Measurements from ENCODE around the gene CKLF. TPM values are rescaled to one million over a fixed set of nuclear protein-coding genes. Genes with fewer than 3 reads are reported as not detected.

CKLF gene
- total RNA-seq, 4 donors from 2014 or later, result 5.8 to 8.5 (median 6.9) TPM

- Histone ChIP-seq H3K4me1 (no peaks in the 10 kb centered on the region), H3K27me3 (no peaks in the 10 kb centered on the region), H3K27ac (no peak overlapping the region), H3K9me3 (no peaks in the 10 kb centered on the region), H3K4me3 (no peak overlapping the region), H3K36me3 (peaks cover 0 to 7% of the 10 kb centered on the region in 2 donors)
- ATAC-seq (no peak), DNase-seq (no peak)
- in situ Hi-C loops (cut with MboI; ENCODE audit: low sequenced_read_pairs in 4 of 4) (no loop called here), intact Hi-C loops (cut with DNase I; ENCODE audit: low total_unique reads) (no loop called here)
- TF ChIP-seq CTCF (IDR thresholded peaks at IDR 0.05 in 4 of 5, conservative IDR thresholded peaks at IDR 0.05 in 1 of 5), result no peak
- no peak for TF ChIP-seq POLR2A (IDR thresholded peaks at IDR 0.05)
Observed at GRCh38 chr16:66568355-66568754, 16.0 kb downstream of the CKLF start.

GRCh38 chr16:66569131-66569530 is 16.8 kb downstream of the CKLF start:
- intact Hi-C loops (cut with DNase I; ENCODE audit: low total_unique reads) (no loop called here), in situ Hi-C loops (cut with MboI; ENCODE audit: low sequenced_read_pairs in 4 of 4) (no loop called here)
- H3K27me3 ChIP-seq, result no peaks in the 10 kb centered on the region
- no peak overlapping the region for H3K27ac ChIP-seq
- H3K4me1 ChIP-seq, result no peaks in the 10 kb centered on the region
- ATAC-seq (no peak), DNase-seq (no peak)
- peaks cover 0 to 7% of the 10 kb centered on the region in 2 donors for H3K36me3 ChIP-seq
- H3K4me3 ChIP-seq, result no peak overlapping the region
- no peak for TF ChIP-seq POLR2A (IDR thresholded peaks at IDR 0.05)
- no peak for TF ChIP-seq CTCF (IDR thresholded peaks at IDR 0.05 in 4 of 5, conservative IDR thresholded peaks at IDR 0.05 in 1 of 5)
- H3K9me3 ChIP-seq, result no peaks in the 10 kb centered on the region

GRCh38 chr16:66569827-66570405 is 17.5 kb downstream of the CKLF start:
- intact Hi-C loops (cut with DNase I; ENCODE audit: low total_unique reads), result no loop called here
- H3K4me1 ChIP-seq, result no peaks in the 10 kb centered on the region
- no peak for TF ChIP-seq POLR2A (IDR thresholded peaks at IDR 0.05)
- H3K27me3 ChIP-seq, result no peaks in the 10 kb centered on the region
- no peaks in the 10 kb centered on the region for H3K9me3 ChIP-seq
- H3K27ac ChIP-seq, result no peak overlapping the region
- DNase-seq (no peak), ATAC-seq (peak in 1 of 2 donors; percentile 42)
- H3K4me3 ChIP-seq, result no peak overlapping the region
- H3K36me3 ChIP-seq, result peaks cover 0 to 7% of the 10 kb centered on the region in 2 donors
- in situ Hi-C loops (cut with MboI; ENCODE audit: low sequenced_read_pairs in 4 of 4), result no loop called here

GRCh38 chr16:66572356-66572755 is 20.0 kb downstream of the CKLF start:
- Histone ChIP-seq H3K36me3 (no peaks in the 10 kb centered on the region), H3K4me3 (no peak overlapping the region), H3K27ac (no peak overlapping the region), H3K4me1 (no peaks in the 10 kb centered on the region), H3K27me3 (peaks cover under 1 to 13% (median 4%) of the 10 kb centered on the region in 3 donors), H3K9me3 (no peaks in the 10 kb centered on the region)
- ATAC-seq (no peak), DNase-seq (no peak)
- in situ Hi-C loops (cut with MboI; ENCODE audit: low sequenced_read_pairs in 4 of 4) (no loop called here), intact Hi-C loops (cut with DNase I; ENCODE audit: low total_unique reads) (no loop called here)
- TF ChIP-seq CTCF (IDR thresholded peaks at IDR 0.05 in 4 of 5, conservative IDR thresholded peaks at IDR 0.05 in 1 of 5) (no peak), POLR2A (IDR thresholded peaks at IDR 0.05) (no peak)

GRCh38 chr16:66574081-66574480 is 21.7 kb downstream of the CKLF start:
- TF ChIP-seq POLR2A (IDR thresholded peaks at IDR 0.05), result no peak
- TF ChIP-seq CTCF (IDR thresholded peaks at IDR 0.05 in 4 of 5, conservative IDR thresholded peaks at IDR 0.05 in 1 of 5), result no peak
- Histone ChIP-seq H3K9me3 (no peaks in the 10 kb centered on the region), H3K36me3 (no peaks in the 10 kb centered on the region), H3K27ac (no peak overlapping the region), H3K4me3 (no peak overlapping the region), H3K4me1 (peaks cover 9 to 13% of the 10 kb centered on the region in 2 donors), H3K27me3 (peaks cover 13 to 26% (median 20%) of the 10 kb centered on the region in 3 donors)
- no peak for ATAC-seq
- DNase-seq, result no peak
- intact Hi-C loops (cut with DNase I; ENCODE audit: low total_unique reads), result no loop called here
- in situ Hi-C loops (cut with MboI; ENCODE audit: low sequenced_read_pairs in 4 of 4), result no loop called here
